Endothelial cell of umbilical vein (primary cell): ENCODE results near the gene TRPM3. TPM values are rescaled to one million over a fixed set of nuclear protein-coding genes. Genes with fewer than 3 reads are reported as not detected.

ENCODE experiments used
- BruUV-seq: library from RNA; stranded (reverse); fragments of 400-500 nt; replicated peaks from 2 replicates; lab custom pipeline; 2021; lab: Mats Ljungman, UMichigan
- CTCF ChIA-PET: fragments of 300-600, 350-600 bp; sonication (Branson Sonifier 250); formaldehyde crosslinking; loops from one replicate; lab custom pipeline; 2021; ENCODE audit warnings: antibody characterized with exemption, inconsistent platforms; lab: Charles Lee
- POLR2A ChIA-PET: fragments of 300-600, 350-600 bp; sonication (Branson Sonifier 250); formaldehyde crosslinking; loops from one replicate; lab custom pipeline; 2021; ENCODE audit warnings: antibody characterized with exemption, inconsistent platforms; lab: Charles Lee
- DNase-seq: peaks from one replicate; pipeline ENCODE4 v3.0.0-alpha.2; 2011; ENCODE audit warnings: low read depth, low spot score
- FAIRE-seq: peaks from 2 replicates; lab custom pipeline; 2011; peaks lifted over from hg19 to GRCh38; lab: Jason Lieb, UNC
- H2AFZ ChIP-seq: 2 replicates; pipeline ENCODE4 v1.6.0; 2012; ENCODE audit warnings: low read depth, low read length, control low read depth, inconsistent platforms
- H3K27ac ChIP-seq: 2 replicates; pipeline ENCODE4 v1.5.1; 2011; ENCODE audit warnings: low read depth, mild to moderate bottlenecking, control low read depth, low read length, moderate library complexity; ENCODE audit not compliant: insufficient read depth
- H3K27me3 ChIP-seq, 2 experiments: 2 replicates each; pipeline versions ENCODE4 v1.6.0 to v1.6.1; 2011; ENCODE audit warnings: low read length in 2 of 2, mixed read lengths in 1 of 2; ENCODE audit not compliant: control insufficient read depth in 2 of 2, insufficient read depth in 2 of 2
- H3K36me3 ChIP-seq, 2 experiments: 2 replicates in 1 of 2; 3 replicates in 1 of 2; pipeline ENCODE4 v1.5.1; 2011; ENCODE audit warnings: low read length in 2 of 2, mild to moderate bottlenecking in 1 of 2, moderate library complexity in 1 of 2; ENCODE audit not compliant: control insufficient read depth in 2 of 2, insufficient read depth in 2 of 2; ENCODE audit errors: extremely low read depth in 1 of 2
- H3K4me1 ChIP-seq: 3 replicates; pipeline ENCODE4 v1.5.1; 2011; ENCODE audit warnings: mild to moderate bottlenecking, low read length; ENCODE audit not compliant: control insufficient read depth, insufficient read depth; ENCODE audit errors: extremely low read depth
- H3K4me2 ChIP-seq: 2 replicates; pipeline ENCODE4 v1.6.1; 2011; ENCODE audit warnings: low read length, control low read depth, mixed read lengths; ENCODE audit not compliant: insufficient read depth
- H3K4me3 ChIP-seq, 3 experiments: fragments of 200-600 bp in 1 of 3; sonication (generic), shearing (Covaris generic) in 1 of 3; replicated peaks in 1 of 3; 2 replicates each; pipeline ENCODE4 v1.5.1; 2011 to 2016; ENCODE audit warnings: control low read depth in 3 of 3, low read length in 3 of 3, mild to moderate bottlenecking in 2 of 3, inconsistent platforms in 1 of 3, low read depth in 1 of 3, moderate library complexity in 1 of 3; ENCODE audit not compliant: insufficient read depth in 1 of 3
- H3K79me2 ChIP-seq: 2 replicates; pipeline ENCODE4 v1.6.0; 2012; ENCODE audit warnings: low read length, inconsistent platforms; ENCODE audit not compliant: control insufficient read depth, insufficient read depth
- H3K9ac ChIP-seq: replicated peaks from 2 replicates; pipeline ENCODE3; 2011; ENCODE audit warnings: low read length, control low read depth; ENCODE audit not compliant: insufficient read depth; ENCODE audit errors: extremely low read depth
- H3K9me1 ChIP-seq: replicated peaks from 3 replicates; pipeline ENCODE4 v1.6.0; 2011; ENCODE audit warnings: mild to moderate bottlenecking, low read length; ENCODE audit not compliant: control insufficient read depth, insufficient read depth; ENCODE audit errors: extremely low read depth
- H3K9me3 ChIP-seq: replicated peaks from 2 replicates; pipeline ENCODE4 v1.5.1; 2012; ENCODE audit warnings: low read length, inconsistent platforms; ENCODE audit not compliant: control insufficient read depth, insufficient read depth
- H4K20me1 ChIP-seq: replicated peaks from 2 replicates; pipeline ENCODE3; 2011; ENCODE audit warnings: mild to moderate bottlenecking, low read length; ENCODE audit not compliant: control insufficient read depth, insufficient read depth; ENCODE audit errors: extremely low read depth
- CTCF ChIP-seq, 2 donors: IDR thresholded peaks; 1 replicate in 1 of 2; 2 replicates in 1 of 2; pipeline ENCODE4 v1.5.1; 2011; ENCODE audit warnings: low read length in 2 of 2, mild to moderate bottlenecking in 2 of 2, moderate library complexity in 2 of 2, control low read depth in 1 of 2, inconsistent platforms in 1 of 2, low read depth in 1 of 2; ENCODE audit not compliant: insufficient read depth in 1 of 2; ENCODE audit errors: extremely low read depth in 1 of 2
- EZH2 ChIP-seq: IDR thresholded peaks from 2 replicates; pipeline ENCODE4 v1.6.1; 2012; ENCODE audit warnings: borderline replicate concordance, low read depth, mild to moderate bottlenecking, moderate library complexity, low read length, inconsistent platforms; ENCODE audit not compliant: severe bottlenecking
- FOS ChIP-seq: IDR thresholded peaks from 2 replicates; pipeline ENCODE4 v1.6.1; 2011; ENCODE audit warnings: mild to moderate bottlenecking, low read length, moderate library complexity, borderline replicate concordance; ENCODE audit not compliant: insufficient read depth
- GATA2 ChIP-seq: IDR thresholded peaks from 2 replicates; pipeline ENCODE4 v1.7.0; 2011; ENCODE audit warnings: low read depth, mild to moderate bottlenecking, moderate library complexity, mixed read lengths, low read length; ENCODE audit not compliant: insufficient read length, insufficient read depth
- JUN ChIP-seq: IDR thresholded peaks from 2 replicates; pipeline ENCODE4 v1.6.1; 2011; ENCODE audit warnings: borderline replicate concordance, low read depth; ENCODE audit not compliant: insufficient read length, insufficient read depth
- MYC ChIP-seq: IDR thresholded peaks from one replicate; pipeline ENCODE4 v1.6.1; 2011; ENCODE audit warnings: mild to moderate bottlenecking, low read depth, low read length
- POLR2A ChIP-seq: IDR thresholded peaks from 2 replicates; pipeline ENCODE4 v1.6.1; 2012; ENCODE audit warnings: low read depth, mild to moderate bottlenecking, control low read depth, low read length
- POLR2AphosphoS5 ChIP-seq: IDR thresholded peaks from 2 replicates; pipeline ENCODE4 v1.6.1; 2012; ENCODE audit warnings: low read depth, mild to moderate bottlenecking, control low read depth, low read length, moderate library complexity; ENCODE audit not compliant: insufficient read depth
- dilution Hi-C: fragments of 300-500 bp; cut with MboI; formaldehyde crosslinking; loops from one replicate; pipeline ENCODE4 v1.15.0; 2019; ENCODE audit warnings: low sequenced_read_pairs; ENCODE audit not compliant: extremely low pct_ligation_motif_present
- intact Hi-C: fragments of 100-400 bp; cut with micrococcal nuclease; formaldehyde crosslinking; loops from one replicate; pipeline ENCODE4 v1.10.0; 2022
- polyA plus RNA-seq, 4 experiments: library from polyadenylated mRNA; depleted of rRNA in 3 of 4; stranded (reverse) in 3 of 4; unstranded in 1 of 4; fragments of >200 nt; gene quantifications; 2 replicates each; pipeline versions ENCODE4 v1.2.1 to v1.2.3, GENCODE V29; 2011 to 2012; ENCODE audit warnings: missing spikeins in 1 of 4
- total RNA-seq: library from RNA; stranded (reverse); gene quantifications from 2 replicates; pipeline ENCODE4 v1.2.3, GENCODE V29; 2021
- TF ChIP-seq, protein P1 (sequence below): IDR thresholded peaks from 2 replicates; pipeline ENCODE4 v1.6.1; 2011; ENCODE audit not compliant: insufficient read depth, insufficient read length

Gene TRPM3
- total and polyA plus RNA-seq, 2 donors (not counting 3 experiments of a cell fraction or from before 2014, with no cell fraction given): 0.17 to 0.33 TPM

- H3K9ac ChIP-seq: no peak overlapping the region
- H4K20me1 ChIP-seq: no peaks in the 10 kb centered on the region
- H3K27me3 ChIP-seq: no peaks in the 10 kb centered on the region
- dilution Hi-C loops: no loop called here
- intact Hi-C loops: no loop called here
- no peak overlapping the region for H2AFZ ChIP-seq
- no peaks in the 10 kb centered on the region for H3K36me3 ChIP-seq
- no peak overlapping the region for H3K4me2 ChIP-seq
- peaks cover 32% of the 10 kb centered on the region for H3K4me1 ChIP-seq
- DNase-seq (no peak), FAIRE-seq (no peak)
- no peak overlapping the region for H3K27ac ChIP-seq
- no TSS peak for BruUV-seq
- POLR2A ChIA-PET: no interaction called here
- CTCF ChIA-PET: interaction anchor here (0.7 to 2.1 kb wide), 3 partner anchors 64 to 710 kb away, joined by 3 to 6 read pairs (median 3); no protein-coding TSS in a partner anchor
- no peaks in the 10 kb centered on the region for H3K79me2 ChIP-seq
- no peaks in the 10 kb centered on the region for H3K9me1 ChIP-seq
- no peak for TF ChIP-seq GATA2
- no peak for TF ChIP-seq EZH2
- TF ChIP-seq CTCF (IDR thresholded peaks at IDR 0.05; ENCODE audit: extremely low read depth in 1 of 2, insufficient read depth in 1 of 2, low read depth in 1 of 2, low read length in 2 of 2): no peak
- TF ChIP-seq, protein P1, sequence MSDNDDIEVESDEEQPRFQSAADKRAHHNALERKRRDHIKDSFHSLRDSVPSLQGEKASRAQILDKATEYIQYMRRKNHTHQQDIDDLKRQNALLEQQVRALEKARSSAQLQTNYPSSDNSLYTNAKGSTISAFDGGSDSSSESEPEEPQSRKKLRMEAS: no peak
- no peak for TF ChIP-seq FOS
- TF ChIP-seq POLR2AphosphoS5: no peak
- TF ChIP-seq MYC: no peak
- TF ChIP-seq POLR2A: no peak
- no peak for TF ChIP-seq JUN
- no peaks in the 10 kb centered on the region for H3K9me3 ChIP-seq
- H3K4me3 ChIP-seq: no peak overlapping the region
Observed at GRCh38 chr9:70535546-70536323, 585.7 kb downstream of the TRPM3 start.
